ENCODE data around the gene VAV2. TPM values are rescaled to one million over a fixed set of nuclear protein-coding genes. Genes with fewer than 3 reads are reported as not detected.

The VAV2 gene
- total RNA-seq, 1 donor from 2014 or later, result 34.6 TPM

- no peak for TF ChIP-seq CTCF (IDR thresholded peaks at IDR 0.05)
- intact Hi-C loops (cut with DNase I), result no loop called here
- no peak for ATAC-seq
These were observed 273.4 kb downstream of the VAV2 start for GRCh38 chr9:133718563-133719315.

GRCh38 chr9:133717113-133718031 lies 274.8 kb downstream of the VAV2 start:
- ATAC-seq (no peak), DNase-seq (peak; percentile 46)
- H3K4me3 ChIP-seq, result no peak overlapping the region
- no peaks in the 10 kb centered on the region for H3K9me3 ChIP-seq
- no peak overlapping the region for H3K27ac ChIP-seq
- no peaks in the 10 kb centered on the region for H3K36me3 ChIP-seq
- H3K4me1 ChIP-seq, result peaks cover 5% of the 10 kb centered on the region
- no peaks in the 10 kb centered on the region for H3K27me3 ChIP-seq
- no peak for TF ChIP-seq CTCF (IDR thresholded peaks at IDR 0.05)
- intact Hi-C loops (cut with DNase I), result no loop called here

More at GRCh38 chr9:133718563-133719315, 273.4 kb downstream of the VAV2 start:
- Histone ChIP-seq H3K4me3 (no peak overlapping the region), H3K4me1 (peaks cover 5% of the 10 kb centered on the region), H3K9me3 (no peaks in the 10 kb centered on the region), H3K27me3 (no peaks in the 10 kb centered on the region), H3K36me3 (no peaks in the 10 kb centered on the region), H3K27ac (no peak overlapping the region)
- peak; percentile 37 for DNase-seq

GRCh38 chr9:133716564-133717112 lies 275.5 kb downstream of the VAV2 start:
- Histone ChIP-seq H3K9me3 (no peaks in the 10 kb centered on the region), H3K4me1 (peaks cover 5% of the 10 kb centered on the region), H3K27ac (no peak overlapping the region), H3K4me3 (no peak overlapping the region), H3K27me3 (no peaks in the 10 kb centered on the region), H3K36me3 (no peaks in the 10 kb centered on the region)
- ATAC-seq, result no peak
- DNase-seq, result peak; percentile 46
- no peak for TF ChIP-seq CTCF (IDR thresholded peaks at IDR 0.05)
- intact Hi-C loops (cut with DNase I), result no loop called here

- peak; percentile 9 for ATAC-seq
- no peaks in the 10 kb centered on the region for H3K36me3 ChIP-seq
- TF ChIP-seq CTCF (IDR thresholded peaks at IDR 0.05), result peak; percentile 34
- H3K27me3 ChIP-seq, result no peaks in the 10 kb centered on the region
- no peaks in the 10 kb centered on the region for H3K9me3 ChIP-seq
- H3K27ac ChIP-seq, result peak overlapping the region; percentile 13
- H3K4me3 ChIP-seq, result no peak overlapping the region
- intact Hi-C loops (cut with DNase I), result no loop called here
- DNase-seq, result peak; percentile 64
- peaks cover 5% of the 10 kb centered on the region for H3K4me1 ChIP-seq
These were observed 276.1 kb downstream of the VAV2 start for GRCh38 chr9:133715866-133716563.

- Histone ChIP-seq H3K4me3 (no peak overlapping the region), H3K9me3 (no peaks in the 10 kb centered on the region), H3K36me3 (no peaks in the 10 kb centered on the region), H3K27me3 (no peaks in the 10 kb centered on the region), H3K27ac (peak overlapping the region; percentile 13), H3K4me1 (peaks cover 5% of the 10 kb centered on the region)
- no peak for ATAC-seq
- DNase-seq, result peak; percentile 38
- TF ChIP-seq CTCF (IDR thresholded peaks at IDR 0.05), result no peak
- intact Hi-C loops (cut with DNase I), result no loop called here
These were observed 276.7 kb downstream of the VAV2 start for GRCh38 chr9:133715295-133715865.
